Nephron progenitor cell (in vitro differentiated cells): ENCODE measurements around the gene SIGLEC1.

Experiments used
- DNase-seq: peaks from one replicate; pipeline ENCODE4 v3.0.0; 2021
- H3K27ac Mint-ChIP-seq: 2 replicates; pipeline ENCODE4 v1.8.0; 2021; ENCODE audit warnings: mild to moderate bottlenecking, moderate library complexity, mixed read lengths
- H3K27me3 Mint-ChIP-seq: 2 replicates; pipeline ENCODE4 v1.8.0; 2021; ENCODE audit warnings: mild to moderate bottlenecking, low read depth, mixed read lengths; ENCODE audit not compliant: poor library complexity
- H3K36me3 Mint-ChIP-seq: 2 replicates; pipeline ENCODE4 v1.8.0; 2021; ENCODE audit warnings: low read depth, mixed read lengths
- H3K4me1 Mint-ChIP-seq: 2 replicates; pipeline ENCODE4 v1.8.0; 2021; ENCODE audit warnings: mixed read lengths
- H3K4me3 Mint-ChIP-seq: 2 replicates; pipeline ENCODE4 v1.8.0; 2021; ENCODE audit warnings: mild to moderate bottlenecking, moderate library complexity, mixed read lengths
- H3K9me3 Mint-ChIP-seq: 2 replicates; pipeline ENCODE4 v1.8.0; 2021; ENCODE audit warnings: mild to moderate bottlenecking, moderate library complexity, mixed read lengths
- CTCF ChIP-seq: fragments of 200-600 bp; sonication (generic); IDR thresholded peaks from 2 replicates; pipeline ENCODE4 v1.5.0; 2021; ENCODE audit warnings: antibody characterized with exemption

Gene SIGLEC1

DNA sequence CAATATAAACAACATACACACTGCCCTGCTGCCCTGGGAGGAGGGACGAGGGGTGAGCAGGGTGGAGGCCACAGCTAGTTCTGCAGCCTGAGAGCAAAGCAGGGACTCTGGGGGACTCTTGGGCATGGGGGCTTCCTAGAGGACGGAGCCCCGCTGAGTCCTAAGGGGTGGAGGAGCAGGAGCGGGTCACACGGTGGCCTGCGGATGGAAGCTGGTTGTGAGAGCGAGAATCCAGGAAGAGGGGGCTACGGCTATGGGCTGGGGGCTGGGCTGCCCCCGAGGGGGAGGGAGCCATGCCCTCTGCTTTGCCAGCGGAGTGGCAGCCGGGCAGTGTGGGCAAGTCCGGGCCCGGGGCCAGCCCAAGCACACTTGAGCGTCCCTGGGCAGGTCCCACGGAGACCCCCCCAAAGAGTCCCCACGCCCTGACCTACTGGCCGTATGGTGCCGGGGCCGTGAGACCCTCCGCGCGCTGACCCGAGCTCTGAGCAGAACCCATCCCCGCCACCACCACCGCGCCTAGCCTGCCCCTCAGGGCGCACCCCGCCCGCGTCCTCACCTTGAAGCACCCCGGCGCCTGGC, 31.0 kb downstream of the SIGLEC1 start:
- no peak overlapping the region for H3K27ac Mint-ChIP-seq
- TF ChIP-seq CTCF: no peak
- no peaks in the 10 kb centered on the region for H3K36me3 Mint-ChIP-seq
- peaks cover 50% of the 10 kb centered on the region for H3K27me3 Mint-ChIP-seq
- DNase-seq: no peak
- peak overlapping the region; percentile 83 for H3K4me3 Mint-ChIP-seq
- no peaks in the 10 kb centered on the region for H3K9me3 Mint-ChIP-seq
- H3K4me1 Mint-ChIP-seq: peaks cover 37% of the 10 kb centered on the region

DNA sequence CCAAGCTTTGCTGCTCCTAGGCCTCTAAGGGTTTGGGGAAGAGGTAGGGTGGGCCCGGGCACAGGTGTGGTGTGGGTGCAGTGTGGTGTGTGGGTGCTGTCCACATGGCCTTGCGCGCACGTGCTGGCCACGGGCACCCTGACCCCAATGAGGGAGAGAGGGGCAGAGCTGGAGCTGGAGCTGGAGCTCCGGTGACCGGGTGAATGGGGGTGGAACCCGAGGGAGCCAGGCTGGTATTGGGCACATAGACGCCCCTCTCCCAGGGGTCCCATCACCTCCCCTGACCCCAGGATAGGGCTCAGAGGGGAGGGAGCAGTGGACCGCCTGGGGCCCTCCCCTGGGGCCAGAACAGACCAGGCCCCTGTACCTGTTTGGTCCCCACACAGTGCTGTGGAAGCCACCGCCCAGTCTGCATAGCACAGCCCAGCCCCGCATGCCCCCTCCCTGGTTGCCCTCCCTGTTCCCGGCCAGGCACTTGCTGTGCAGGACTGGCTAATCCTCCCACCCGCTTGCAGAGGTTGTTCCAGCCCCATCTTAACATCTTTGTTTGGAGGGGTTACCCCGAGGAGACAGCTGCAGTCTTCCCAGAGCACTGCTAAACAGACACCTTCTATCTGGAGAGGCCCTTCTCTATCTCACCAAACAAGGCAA, 31.6 kb downstream of the SIGLEC1 start:
- Mint-ChIP-seq H3K27ac (no peak overlapping the region), H3K27me3 (peaks cover 56% of the 10 kb centered on the region), H3K36me3 (no peaks in the 10 kb centered on the region), H3K4me3 (peak overlapping the region; percentile 83), H3K4me1 (peaks cover 36% of the 10 kb centered on the region), H3K9me3 (no peaks in the 10 kb centered on the region)
- DNase-seq: no peak
- no peak for TF ChIP-seq CTCF

GRCh38 chr20:3679749-3680700, 32.4 kb downstream of the SIGLEC1 start:
- TF ChIP-seq CTCF: no peak
- peaks cover 43% of the 10 kb centered on the region for H3K4me1 Mint-ChIP-seq
- H3K4me3 Mint-ChIP-seq: peak overlapping the region; percentile 53
- H3K9me3 Mint-ChIP-seq: no peaks in the 10 kb centered on the region
- no peak overlapping the region for H3K27ac Mint-ChIP-seq
- H3K36me3 Mint-ChIP-seq: no peaks in the 10 kb centered on the region
- peaks cover 61% of the 10 kb centered on the region for H3K27me3 Mint-ChIP-seq
- DNase-seq: no peak

DNA sequence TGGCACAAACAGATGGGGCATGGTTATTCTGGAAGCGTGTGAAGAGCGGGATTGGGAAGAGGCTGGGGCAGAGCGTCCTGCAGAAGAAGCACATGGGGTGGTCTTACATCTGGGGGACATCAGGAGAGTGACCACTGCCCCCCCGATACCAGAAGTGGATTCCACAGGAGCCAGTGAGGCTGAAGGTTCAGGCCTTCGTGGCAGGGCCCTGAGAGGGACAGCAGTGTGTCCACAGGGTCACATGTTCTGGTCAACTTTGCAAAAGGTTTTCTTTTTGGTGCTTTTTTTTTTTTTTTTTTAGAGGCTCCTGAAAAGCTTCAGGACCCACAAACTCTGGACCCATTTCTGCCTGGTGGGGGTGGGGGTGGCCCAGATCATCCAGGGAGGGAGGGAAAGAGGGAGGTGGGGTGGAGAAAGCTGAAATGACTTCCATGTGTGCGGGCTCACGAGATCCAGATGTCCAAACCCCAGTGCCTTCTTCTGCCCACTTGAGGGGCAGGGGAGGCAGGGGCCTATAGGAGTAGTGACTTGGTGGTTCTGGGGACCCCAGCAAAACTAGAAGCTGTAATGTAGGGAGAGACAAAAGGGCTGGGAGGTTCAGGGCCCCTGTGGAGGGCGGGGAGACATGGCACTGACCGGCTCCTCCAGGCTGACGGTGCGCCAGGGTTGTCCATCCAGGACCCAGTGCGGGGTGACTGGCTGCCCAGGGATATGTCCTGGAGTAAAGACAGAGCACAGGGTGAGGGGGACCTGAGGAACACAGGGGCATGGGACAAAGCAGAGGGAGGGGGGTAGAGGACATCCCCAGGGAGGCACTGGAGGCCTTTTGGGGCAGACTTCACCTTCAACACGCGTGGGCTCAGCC, 33.3 kb downstream of the SIGLEC1 start:
- DNase-seq: no peak
- H3K9me3 Mint-ChIP-seq: no peaks in the 10 kb centered on the region
- H3K27ac Mint-ChIP-seq: peak overlapping the region; percentile 41
- peaks cover 46% of the 10 kb centered on the region for H3K4me1 Mint-ChIP-seq
- H3K27me3 Mint-ChIP-seq: peaks cover 63% of the 10 kb centered on the region
- TF ChIP-seq CTCF: no peak
- no peaks in the 10 kb centered on the region for H3K36me3 Mint-ChIP-seq
- peak overlapping the region; percentile 53 for H3K4me3 Mint-ChIP-seq

- no peak for TF ChIP-seq CTCF
- H3K4me3 Mint-ChIP-seq: no peak overlapping the region
- no peak for DNase-seq
- H3K4me1 Mint-ChIP-seq: peaks cover 46% of the 10 kb centered on the region
- peaks cover 60% of the 10 kb centered on the region for H3K27me3 Mint-ChIP-seq
- H3K27ac Mint-ChIP-seq: no peak overlapping the region
- H3K36me3 Mint-ChIP-seq: no peaks in the 10 kb centered on the region
- no peaks in the 10 kb centered on the region for H3K9me3 Mint-ChIP-seq
Observed at GRCh38 chr20:3678198-3678597, 34.2 kb downstream of the SIGLEC1 start.
